HepG2 (cell line): ENCODE data around the gene KLF16. TPM values are rescaled to one million over a fixed set of nuclear protein-coding genes. Genes with fewer than 3 reads are reported as not detected.

Experiments
- ARHGAP35 ChIP-seq: sonication (generic); formaldehyde crosslinking; IDR thresholded peaks from 2 replicates; pipeline ENCODE4 v1.9.0; 2022; ENCODE audit warnings: mild to moderate bottlenecking, inconsistent platforms, moderate library complexity, missing genetic modification reagents, borderline replicate concordance
- ATF7 ChIP-seq, 2 experiments: fragments of 450-650 bp in 1 of 2; sonication (generic) in 1 of 2; formaldehyde crosslinking in 1 of 2; IDR thresholded peaks; 2 replicates each; pipeline versions ENCODE4 v1.4.0 to v1.6.1; 2016 to 2020; ENCODE audit warnings: antibody characterized with exemption in 1 of 2, mild to moderate bottlenecking in 1 of 2, missing genetic modification reagents in 1 of 2
- CHD2 ChIP-seq: IDR thresholded peaks from 2 replicates; pipeline ENCODE4 v1.6.1; 2011; ENCODE audit warnings: low read depth, low read length, improper control_type of control experiment
- CREM ChIP-seq, 2 experiments: sonication (generic) in 1 of 2; formaldehyde crosslinking in 1 of 2; IDR thresholded peaks; 2 replicates each; pipeline versions ENCODE4 v1.4.0 to v1.6.1; 2016 to 2020; ENCODE audit warnings: antibody characterized with exemption in 1 of 2, mild to moderate bottlenecking in 1 of 2, missing genetic modification reagents in 1 of 2
- ELF4 ChIP-seq: sonication (generic); formaldehyde crosslinking; IDR thresholded peaks from 2 replicates; pipeline ENCODE4 v1.5.0; 2020; ENCODE audit warnings: missing genetic modification reagents, mild to moderate bottlenecking, moderate library complexity, borderline replicate concordance
- MAF1 ChIP-seq: sonication (generic); formaldehyde crosslinking; IDR thresholded peaks from 2 replicates; pipeline ENCODE4 v1.5.0; 2020; ENCODE audit warnings: missing genetic modification reagents, borderline replicate concordance
- NFE2L1 ChIP-seq: sonication (generic); formaldehyde crosslinking; IDR thresholded peaks from 2 replicates; pipeline ENCODE4 v1.4.0; 2020; ENCODE audit warnings: missing genetic modification reagents, mild to moderate bottlenecking, borderline replicate concordance
- NR2F1 ChIP-seq, 2 experiments: fragments of 450-650 bp in 1 of 2; formaldehyde crosslinking in 1 of 2; IDR thresholded peaks; 2 replicates each; pipeline versions ENCODE4 v1.5.0 to v1.6.1; 2016 to 2020; ENCODE audit warnings: mild to moderate bottlenecking in 1 of 2, missing compliant biosample characterization in 1 of 2, missing genetic modification reagents in 1 of 2, moderate library complexity in 1 of 2
- NRL ChIP-seq: sonication (generic); formaldehyde crosslinking; IDR thresholded peaks from 2 replicates; pipeline ENCODE4 v1.5.0; 2020; ENCODE audit warnings: missing genetic modification reagents, mild to moderate bottlenecking, moderate library complexity, borderline replicate concordance
- SAP130 ChIP-seq: IDR thresholded peaks from 2 replicates; pipeline ENCODE4 v1.6.1; 2016; ENCODE audit warnings: low read depth
- YEATS4 ChIP-seq: sonication (generic); formaldehyde crosslinking; IDR thresholded peaks from 2 replicates; pipeline ENCODE4 v1.4.0; 2020; ENCODE audit warnings: missing genetic modification reagents, borderline replicate concordance
- ZC3H13 ChIP-seq: sonication (generic); formaldehyde crosslinking; IDR thresholded peaks from 2 replicates; pipeline ENCODE4 v1.8.1; 2023; ENCODE audit warnings: mild to moderate bottlenecking, missing genetic modification reagents, moderate library complexity
- ZFP36 ChIP-seq: fragments of 150-350 bp; IDR thresholded peaks from 2 replicates; pipeline ENCODE4 v1.6.1; 2018; ENCODE audit warnings: borderline replicate concordance, low read length, low read depth; ENCODE audit not compliant: partially characterized antibody
- ZNF17 ChIP-seq: sonication (generic); formaldehyde crosslinking; IDR thresholded peaks from 2 replicates; pipeline ENCODE4 v1.5.0; 2020; ENCODE audit warnings: mild to moderate bottlenecking, missing genetic modification reagents
- ZNF616 ChIP-seq: sonication (generic); formaldehyde crosslinking; IDR thresholded peaks from 2 replicates; pipeline ENCODE4 v1.5.0; 2020; ENCODE audit warnings: low read depth, mild to moderate bottlenecking, missing genetic modification reagents
- ZNF761 ChIP-seq: sonication (generic); formaldehyde crosslinking; conservative IDR thresholded peaks from 2 replicates; pipeline ENCODE4 v1.4.0; 2020; ENCODE audit warnings: mild to moderate bottlenecking, missing genetic modification reagents
- ZNF850 ChIP-seq: sonication (generic); formaldehyde crosslinking; conservative IDR thresholded peaks from 2 replicates; pipeline ENCODE4 v1.9.0; 2021; ENCODE audit warnings: mild to moderate bottlenecking, missing genetic modification reagents
- ZSCAN31 ChIP-seq: sonication (generic); formaldehyde crosslinking; IDR thresholded peaks from 2 replicates; pipeline ENCODE4 v1.5.0; 2020; ENCODE audit warnings: low read depth, mild to moderate bottlenecking, missing genetic modification reagents
- polyA plus RNA-seq, 8 experiments: library from polyadenylated mRNA; depleted of rRNA in 3 of 8; stranded (reverse) in 7 of 8; unstranded in 1 of 8; fragments of >200 nt; fragmentation: Illumina TruSeq in 4 of 8; extraction: Trizol in 4 of 8; gene quantifications; 2 replicates each; pipeline versions ENCODE4 v1.2.1 to v1.2.3, GENCODE V29; 2011 to 2016; ENCODE audit warnings: low read depth in 4 of 8, missing spikeins in 1 of 8, mixed read lengths in 1 of 8; ENCODE audit not compliant: insufficient read depth in 1 of 8
- total RNA-seq, 5 experiments: library from RNA; depleted of rRNA; stranded (reverse); fragments of >200 nt; fragmentation: Illumina TruSeq; extraction: Trizol; gene quantifications; 2 replicates each; pipeline ENCODE4 v1.2.3, GENCODE V29; 2016; ENCODE audit warnings: low read depth in 1 of 5
- TF ChIP-seq, protein P1 (sequence below): sonication (generic); formaldehyde crosslinking; conservative IDR thresholded peaks from 2 replicates; pipeline ENCODE4 v1.4.0; 2020; ENCODE audit warnings: missing genetic modification reagents
- TF ChIP-seq, protein P2 (sequence below): conservative IDR thresholded peaks from 2 replicates; pipeline ENCODE4 v1.6.1; 2018; ENCODE audit warnings: missing genetic modification reagents
- TF ChIP-seq, protein P3 (sequence below): IDR thresholded peaks from 2 replicates; pipeline ENCODE4 v1.6.1; 2016
- TF ChIP-seq, protein P4 (sequence below): sonication (generic); formaldehyde crosslinking; IDR thresholded peaks from 2 replicates; pipeline ENCODE4 v1.8.1; 2023; ENCODE audit warnings: missing genetic modification reagents, mild to moderate bottlenecking, borderline replicate concordance
- TF ChIP-seq, protein P5 (sequence below): IDR thresholded peaks from 2 replicates; pipeline ENCODE4 v1.6.1; 2018; ENCODE audit warnings: missing genetic modification reagents

KLF16 gene
- total and polyA plus RNA-seq, 2 of the 13 experiments (the other 11 are each of a cell fraction or from before 2014, with no cell fraction given): 3.5 to 6.7 TPM

DNA sequence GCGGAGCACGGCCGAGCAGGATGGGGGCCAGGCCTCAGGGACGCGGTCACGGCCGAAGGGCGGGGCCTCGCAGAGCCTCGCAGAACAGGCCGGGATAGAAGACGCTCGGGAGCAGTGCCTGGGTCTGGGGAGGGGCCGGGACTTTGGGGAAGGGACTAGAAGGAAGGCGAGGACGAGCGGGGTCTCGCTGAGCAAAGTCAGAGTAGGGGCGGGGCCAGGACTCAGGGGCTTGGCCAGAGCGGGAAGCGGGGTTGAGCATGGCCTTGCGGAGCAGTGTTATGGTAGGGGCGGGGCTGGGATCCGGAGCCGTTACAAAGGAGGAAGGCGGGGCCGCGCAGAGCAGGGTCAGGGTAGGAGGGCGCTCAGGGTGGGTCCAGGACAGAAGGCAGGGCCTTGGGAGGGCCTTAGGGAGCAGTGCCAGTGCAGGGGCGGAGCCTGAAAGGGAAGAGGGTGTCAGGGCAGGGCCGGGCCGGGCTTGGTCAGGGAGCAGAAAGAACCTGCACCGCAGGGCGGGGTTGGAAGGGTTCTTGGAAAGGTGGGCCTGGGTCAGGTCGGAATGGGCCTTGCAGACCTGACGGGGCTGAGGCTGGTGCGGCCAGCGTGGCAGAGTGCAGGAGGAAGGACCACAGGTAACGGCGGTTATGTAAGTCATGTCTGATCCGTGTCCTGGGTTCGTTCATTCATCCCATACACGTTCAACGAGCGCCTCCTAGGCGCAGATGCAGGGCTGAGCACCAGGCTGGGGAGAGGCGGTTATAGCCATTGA is 50.8 kb downstream of the KLF16 start (continued):
- TF ChIP-seq ZNF850 (CRISPR knock-in tag) (no peak), CREM (IDR thresholded peaks at IDR 0.05) (no peak), CREM (CRISPR knock-in tag; IDR thresholded peaks at IDR 0.05) (no peak), ZNF17 (CRISPR knock-in tag) (no peak), NFE2L1 (no peak), MAF1 (no peak), ARHGAP35 (CRISPR knock-in tag) (peak; percentile 79; the same call in 1 of the 2 replicates), NR2F1 (CRISPR knock-in tag; IDR thresholded peaks at IDR 0.05) (no peak), CHD2 (no peak), ZSCAN31 (CRISPR knock-in tag) (peak; percentile 70; the same call in 1 of the 2 replicates), ZFP36 (no peak), ZNF616 (CRISPR knock-in tag) (peak; percentile 85; the same call in 1 of the 2 replicates), ZNF761 (CRISPR knock-in tag) (peak; percentile 62; the same call in 1 of the 2 replicates), SAP130 (peak; percentile 75), ZC3H13 (CRISPR knock-in tag) (no peak), ATF7 (IDR thresholded peaks at IDR 0.05) (no peak), ATF7 (CRISPR knock-in tag; IDR thresholded peaks at IDR 0.05) (no peak), ELF4 (CRISPR knock-in tag) (no peak), NRL (0 out of 2 replicates have a peak, but pooled peaks have one; percentile 59), YEATS4 (CRISPR knock-in tag) (peak; percentile 66; the same call in 1 of the 2 replicates)
- TF ChIP-seq, protein P1, sequence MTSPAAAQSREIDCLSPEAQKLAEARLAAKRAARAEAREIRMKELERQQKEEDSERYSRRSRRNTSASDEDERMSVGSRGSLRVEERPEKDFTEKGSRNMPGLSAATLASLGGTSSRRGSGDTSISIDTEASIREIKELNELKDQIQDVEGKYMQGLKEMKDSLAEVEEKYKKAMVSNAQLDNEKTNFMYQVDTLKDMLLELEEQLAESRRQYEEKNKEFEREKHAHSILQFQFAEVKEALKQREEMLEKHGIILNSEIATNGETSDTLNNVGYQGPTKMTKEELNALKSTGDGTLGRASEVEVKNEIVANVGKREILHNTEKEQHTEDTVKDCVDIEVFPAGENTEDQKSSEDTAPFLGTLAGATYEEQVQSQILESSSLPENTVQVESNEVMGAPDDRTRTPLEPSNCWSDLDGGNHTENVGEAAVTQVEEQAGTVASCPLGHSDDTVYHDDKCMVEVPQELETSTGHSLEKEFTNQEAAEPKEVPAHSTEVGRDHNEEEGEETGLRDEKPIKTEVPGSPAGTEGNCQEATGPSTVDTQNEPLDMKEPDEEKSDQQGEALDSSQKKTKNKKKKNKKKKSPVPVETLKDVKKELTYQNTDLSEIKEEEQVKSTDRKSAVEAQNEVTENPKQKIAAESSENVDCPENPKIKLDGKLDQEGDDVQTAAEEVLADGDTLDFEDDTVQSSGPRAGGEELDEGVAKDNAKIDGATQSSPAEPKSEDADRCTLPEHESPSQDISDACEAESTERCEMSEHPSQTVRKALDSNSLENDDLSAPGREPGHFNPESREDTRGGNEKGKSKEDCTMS (CRISPR knock-in tag): no peak
- TF ChIP-seq, protein P2, sequence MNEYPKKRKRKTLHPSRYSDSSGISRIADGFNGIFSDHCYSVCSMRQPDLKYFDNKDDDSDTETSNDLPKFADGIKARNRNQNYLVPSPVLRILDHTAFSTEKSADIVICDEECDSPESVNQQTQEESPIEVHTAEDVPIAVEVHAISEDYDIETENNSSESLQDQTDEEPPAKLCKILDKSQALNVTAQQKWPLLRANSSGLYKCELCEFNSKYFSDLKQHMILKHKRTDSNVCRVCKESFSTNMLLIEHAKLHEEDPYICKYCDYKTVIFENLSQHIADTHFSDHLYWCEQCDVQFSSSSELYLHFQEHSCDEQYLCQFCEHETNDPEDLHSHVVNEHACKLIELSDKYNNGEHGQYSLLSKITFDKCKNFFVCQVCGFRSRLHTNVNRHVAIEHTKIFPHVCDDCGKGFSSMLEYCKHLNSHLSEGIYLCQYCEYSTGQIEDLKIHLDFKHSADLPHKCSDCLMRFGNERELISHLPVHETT (CRISPR knock-in tag): 0 out of 2 replicates have a peak, but pooled peaks have one; percentile 8
- TF ChIP-seq, protein P3, sequence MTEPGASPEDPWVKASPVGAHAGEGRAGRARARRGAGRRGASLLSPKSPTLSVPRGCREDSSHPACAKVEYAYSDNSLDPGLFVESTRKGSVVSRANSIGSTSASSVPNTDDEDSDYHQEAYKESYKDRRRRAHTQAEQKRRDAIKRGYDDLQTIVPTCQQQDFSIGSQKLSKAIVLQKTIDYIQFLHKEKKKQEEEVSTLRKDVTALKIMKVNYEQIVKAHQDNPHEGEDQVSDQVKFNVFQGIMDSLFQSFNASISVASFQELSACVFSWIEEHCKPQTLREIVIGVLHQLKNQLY: 0 out of 2 replicates have a peak, but pooled peaks have one; percentile 20
- TF ChIP-seq, protein P4, sequence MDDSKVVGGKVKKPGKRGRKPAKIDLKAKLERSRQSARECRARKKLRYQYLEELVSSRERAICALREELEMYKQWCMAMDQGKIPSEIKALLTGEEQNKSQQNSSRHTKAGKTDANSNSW (CRISPR knock-in tag): no peak
- TF ChIP-seq, protein P5, sequence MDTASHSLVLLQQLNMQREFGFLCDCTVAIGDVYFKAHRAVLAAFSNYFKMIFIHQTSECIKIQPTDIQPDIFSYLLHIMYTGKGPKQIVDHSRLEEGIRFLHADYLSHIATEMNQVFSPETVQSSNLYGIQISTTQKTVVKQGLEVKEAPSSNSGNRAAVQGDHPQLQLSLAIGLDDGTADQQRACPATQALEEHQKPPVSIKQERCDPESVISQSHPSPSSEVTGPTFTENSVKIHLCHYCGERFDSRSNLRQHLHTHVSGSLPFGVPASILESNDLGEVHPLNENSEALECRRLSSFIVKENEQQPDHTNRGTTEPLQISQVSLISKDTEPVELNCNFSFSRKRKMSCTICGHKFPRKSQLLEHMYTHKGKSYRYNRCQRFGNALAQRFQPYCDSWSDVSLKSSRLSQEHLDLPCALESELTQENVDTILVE (CRISPR knock-in tag): peak; percentile 27; the same call in 1 of the 2 replicates
